ENCODE results near the gene SLC1A4.

GRCh38 chr2:65015731-65016130, 26.5 kb downstream of the SLC1A4 start:
- no peak for TF ChIP-seq CTCF (conservative IDR thresholded peaks at IDR 0.05; ENCODE audit: low read depth, low read length)
- TF ChIP-seq EZH2 (IDR thresholded peaks at IDR 0.05; ENCODE audit: low read length, unreplicated experiment): no peak
- no peak for TF ChIP-seq EZH2phosphoT487 (IDR thresholded peaks at IDR 0.05; ENCODE audit: borderline replicate concordance, low read length)
